ENCODE data around the gene PRR5L.

The PRR5L gene

DNA sequence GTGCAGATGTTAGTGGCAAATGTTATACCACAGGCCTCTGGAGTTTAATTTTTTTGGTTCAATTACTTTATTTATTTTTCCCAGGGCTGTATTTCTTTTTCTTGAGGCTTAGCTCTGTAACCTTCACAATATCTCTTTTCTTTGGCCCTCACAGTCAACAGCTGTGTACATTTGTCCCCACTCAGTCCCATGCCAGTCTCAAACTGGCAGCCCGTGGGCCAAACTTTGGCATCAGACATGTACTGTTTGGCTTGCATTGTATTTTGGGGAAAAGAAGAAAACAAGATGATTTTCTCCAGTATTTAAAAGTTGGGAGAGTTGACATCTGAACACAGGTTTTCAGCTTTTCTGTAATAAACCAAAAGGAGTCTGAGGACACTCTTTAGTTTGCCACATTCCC lies 87.1 kb downstream of the PRR5L start:
- H3K9me3 ChIP-seq (ENCODE audit: control insufficient read depth, low read length): no peaks in the 10 kb centered on the region
- H3K4me3 ChIP-seq (ENCODE audit: low read length): no peak overlapping the region
- peaks cover 9% of the 10 kb centered on the region for H3K27me3 ChIP-seq (replicated peaks; ENCODE audit: control insufficient read depth, insufficient read depth, low read length)
- DNase-seq (ENCODE audit: low read depth): no peak
- H3K36me3 ChIP-seq (ENCODE audit: control insufficient read depth, insufficient read depth, low read length, severe bottlenecking): no peaks in the 10 kb centered on the region
- H3K4me1 ChIP-seq (ENCODE audit: control insufficient read depth, insufficient read depth, low read length): no peaks in the 10 kb centered on the region
- H3K9ac ChIP-seq (ENCODE audit: low read length): no peak overlapping the region

DNA sequence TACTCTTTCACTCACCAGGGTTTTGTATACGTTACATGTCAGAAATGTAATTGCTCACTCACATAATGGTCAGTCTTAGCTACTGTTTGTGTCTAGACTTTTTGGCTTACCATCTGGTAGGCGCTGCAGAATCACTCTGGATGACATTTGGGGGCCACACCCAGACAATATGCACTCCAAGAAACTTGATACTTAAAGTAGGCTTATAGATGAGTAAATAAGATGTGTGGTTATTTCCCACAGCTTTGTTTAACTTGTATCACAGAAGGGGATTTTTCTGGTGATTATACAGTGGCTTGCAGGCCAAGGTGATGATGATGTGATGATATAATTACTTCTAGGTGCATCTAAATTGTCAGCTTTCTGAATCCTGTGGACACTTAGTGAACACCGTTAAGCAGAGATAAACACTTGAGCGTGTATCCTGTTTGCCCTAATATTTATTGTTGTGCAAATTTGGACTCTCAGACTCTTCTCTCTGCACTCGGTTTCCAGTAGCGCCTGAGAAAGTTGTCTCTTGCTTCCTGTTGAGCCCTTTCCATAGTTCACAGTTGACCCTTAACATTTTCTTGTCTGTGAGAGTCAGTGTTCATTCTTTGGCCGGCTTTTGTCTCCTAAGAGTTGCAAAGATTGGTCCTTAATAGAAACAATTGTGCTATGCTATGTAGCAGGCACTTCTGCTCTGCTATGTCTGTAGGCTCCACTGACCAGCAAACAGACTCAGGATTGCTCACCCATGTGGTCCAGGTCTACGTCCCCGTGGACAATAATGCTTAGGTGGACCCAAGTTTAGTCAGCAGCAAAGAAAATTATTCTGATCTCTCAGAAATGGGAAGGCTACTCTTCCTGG lies 89.3 kb downstream of the PRR5L start:
- H3K9me3 ChIP-seq (ENCODE audit: control insufficient read depth, low read length): no peaks in the 10 kb centered on the region
- no peak overlapping the region for H3K4me3 ChIP-seq (ENCODE audit: low read length)
- H3K4me1 ChIP-seq (ENCODE audit: control insufficient read depth, insufficient read depth, low read length): no peaks in the 10 kb centered on the region
- no peaks in the 10 kb centered on the region for H3K27me3 ChIP-seq (replicated peaks; ENCODE audit: control insufficient read depth, insufficient read depth, low read length)
- DNase-seq (ENCODE audit: low read depth): peak; percentile 55
- no peak overlapping the region for H3K9ac ChIP-seq (ENCODE audit: low read length)
- no peaks in the 10 kb centered on the region for H3K36me3 ChIP-seq (ENCODE audit: control insufficient read depth, insufficient read depth, low read length, severe bottlenecking)

DNA sequence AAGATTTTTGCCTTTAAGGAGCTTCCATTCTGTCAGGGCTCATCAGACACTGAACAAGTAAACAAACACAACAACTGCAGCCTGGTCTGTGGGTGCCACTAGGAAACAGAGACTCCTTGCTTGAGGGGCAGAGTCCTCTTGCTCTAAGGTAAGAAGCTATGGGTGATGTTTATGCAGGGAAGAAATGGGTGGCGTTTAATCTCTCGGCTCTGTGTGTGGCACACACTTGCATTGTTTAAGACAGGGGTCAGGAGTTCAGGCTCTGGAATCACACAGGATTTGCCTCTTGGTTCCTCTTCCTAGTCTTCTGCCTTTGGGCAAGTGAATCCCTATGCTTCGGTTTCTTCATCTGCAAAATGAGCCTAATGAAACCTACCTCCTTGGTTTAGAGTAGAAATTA lies 90.3 kb downstream of the PRR5L start:
- no peaks in the 10 kb centered on the region for H3K36me3 ChIP-seq (ENCODE audit: control insufficient read depth, insufficient read depth, low read length, severe bottlenecking)
- H3K9ac ChIP-seq (ENCODE audit: low read length): no peak overlapping the region
- DNase-seq (ENCODE audit: low read depth): no peak
- H3K27me3 ChIP-seq (replicated peaks; ENCODE audit: control insufficient read depth, insufficient read depth, low read length): no peaks in the 10 kb centered on the region
- H3K9me3 ChIP-seq (ENCODE audit: control insufficient read depth, low read length): no peaks in the 10 kb centered on the region
- H3K4me1 ChIP-seq (ENCODE audit: control insufficient read depth, insufficient read depth, low read length): no peaks in the 10 kb centered on the region
- no peak overlapping the region for H3K4me3 ChIP-seq (ENCODE audit: low read length)

DNA sequence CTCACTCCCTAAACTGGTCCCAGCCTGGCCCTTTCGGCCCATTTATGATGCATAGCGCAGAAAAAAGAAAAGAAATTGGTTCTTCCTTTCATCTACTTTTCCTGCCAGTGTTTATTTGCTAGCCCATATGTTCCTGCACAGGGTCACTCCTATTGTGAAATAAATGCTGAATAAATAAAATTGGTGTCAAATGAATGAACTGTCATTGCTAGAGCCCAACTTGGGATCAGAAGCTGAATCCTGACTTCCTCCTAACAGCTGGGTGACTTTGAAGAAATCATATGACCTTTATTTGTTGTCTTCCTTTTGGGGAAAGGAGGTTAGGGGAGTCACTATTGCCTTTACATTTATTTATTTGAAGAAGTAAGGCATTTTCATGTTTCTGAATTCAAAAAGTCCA lies 92.0 kb downstream of the PRR5L start:
- H3K9me3 ChIP-seq (ENCODE audit: control insufficient read depth, low read length): no peaks in the 10 kb centered on the region
- no peak for DNase-seq (ENCODE audit: low read depth)
- H3K4me3 ChIP-seq (ENCODE audit: low read length): no peak overlapping the region
- no peaks in the 10 kb centered on the region for H3K36me3 ChIP-seq (ENCODE audit: control insufficient read depth, insufficient read depth, low read length, severe bottlenecking)
- H3K4me1 ChIP-seq (ENCODE audit: control insufficient read depth, insufficient read depth, low read length): no peaks in the 10 kb centered on the region
- no peak overlapping the region for H3K9ac ChIP-seq (ENCODE audit: low read length)
- H3K27me3 ChIP-seq (replicated peaks; ENCODE audit: control insufficient read depth, insufficient read depth, low read length): no peaks in the 10 kb centered on the region

DNA sequence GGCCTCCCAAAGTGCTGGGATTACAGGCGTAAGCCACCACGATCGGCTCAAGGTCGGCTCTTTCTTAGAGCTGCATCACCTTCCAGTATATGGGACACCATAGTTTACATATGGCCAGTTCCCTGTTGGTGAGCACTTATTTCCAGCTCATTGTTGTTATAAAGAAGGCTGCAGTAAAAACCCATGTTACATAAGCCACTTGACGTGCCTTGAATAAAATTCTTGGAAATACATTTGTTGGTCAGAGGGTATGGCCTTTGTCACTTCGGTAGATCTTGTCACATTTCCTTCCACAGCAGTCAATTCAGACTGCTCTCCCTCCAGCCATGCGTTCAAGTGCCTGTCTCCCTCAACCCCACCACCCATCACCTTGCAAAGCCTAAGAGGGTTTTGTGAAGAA lies 92.9 kb downstream of the PRR5L start:
- H3K27me3 ChIP-seq (replicated peaks; ENCODE audit: control insufficient read depth, insufficient read depth, low read length): no peaks in the 10 kb centered on the region
- no peaks in the 10 kb centered on the region for H3K9me3 ChIP-seq (ENCODE audit: control insufficient read depth, low read length)
- H3K9ac ChIP-seq (ENCODE audit: low read length): no peak overlapping the region
- no peak for DNase-seq (ENCODE audit: low read depth)
- no peaks in the 10 kb centered on the region for H3K36me3 ChIP-seq (ENCODE audit: control insufficient read depth, insufficient read depth, low read length, severe bottlenecking)
- no peak overlapping the region for H3K4me3 ChIP-seq (ENCODE audit: low read length)
- no peaks in the 10 kb centered on the region for H3K4me1 ChIP-seq (ENCODE audit: control insufficient read depth, insufficient read depth, low read length)

DNA sequence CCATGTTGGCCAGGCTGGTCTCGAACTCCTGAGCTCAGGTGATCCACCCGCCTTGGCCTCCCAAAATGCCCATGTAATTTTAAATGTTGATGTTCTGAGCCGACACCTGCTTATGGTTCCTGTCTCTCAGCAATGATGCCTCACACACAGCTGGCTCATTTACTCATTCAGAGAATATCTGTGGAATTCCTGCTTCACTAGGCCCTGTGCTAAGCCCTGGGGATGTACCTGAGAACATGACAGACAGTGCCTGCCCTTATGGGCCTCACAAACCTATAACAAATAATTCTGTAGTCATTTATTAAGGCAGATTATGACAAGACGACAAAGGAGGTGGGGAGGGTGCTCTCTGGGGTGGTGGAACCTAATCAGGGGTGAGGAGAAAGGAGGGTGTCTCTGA lies 93.7 kb downstream of the PRR5L start:
- Histone ChIP-seq H3K4me3 (ENCODE audit: low read length) (no peak overlapping the region), H3K9me3 (ENCODE audit: control insufficient read depth, low read length) (no peaks in the 10 kb centered on the region), H3K36me3 (ENCODE audit: control insufficient read depth, insufficient read depth, low read length, severe bottlenecking) (no peaks in the 10 kb centered on the region), H3K27me3 (replicated peaks; ENCODE audit: control insufficient read depth, insufficient read depth, low read length) (no peaks in the 10 kb centered on the region), H3K4me1 (ENCODE audit: control insufficient read depth, insufficient read depth, low read length) (no peaks in the 10 kb centered on the region), H3K9ac (ENCODE audit: low read length) (no peak overlapping the region)
- DNase-seq (ENCODE audit: low read depth): no peak

DNA sequence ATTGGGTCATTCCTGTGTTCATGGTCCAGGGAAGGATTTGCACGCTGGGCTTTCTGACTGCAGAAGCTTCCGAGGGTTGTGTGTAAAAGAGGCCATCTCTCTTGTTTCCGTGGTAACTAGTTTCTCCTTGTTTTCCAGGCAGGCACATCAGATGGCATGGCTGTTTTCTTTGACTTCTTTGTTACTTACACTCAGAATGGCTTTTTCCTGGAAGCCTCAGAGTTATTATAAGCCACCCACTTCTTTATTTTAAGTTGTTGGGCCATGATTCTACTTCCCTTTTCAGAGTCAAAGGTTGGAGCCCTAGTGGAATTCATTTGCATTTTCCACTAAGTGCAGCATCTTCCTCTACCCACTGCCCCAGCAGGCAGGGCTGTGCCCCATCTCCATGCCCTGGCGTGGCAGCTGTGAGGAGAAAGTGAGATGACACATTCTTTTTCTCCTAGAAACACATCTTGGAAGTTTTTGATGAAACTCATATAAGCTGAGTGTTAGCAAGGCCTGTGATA lies 94.9 kb downstream of the PRR5L start:
- Histone ChIP-seq H3K9me3 (ENCODE audit: control insufficient read depth, low read length) (no peaks in the 10 kb centered on the region), H3K27me3 (replicated peaks; ENCODE audit: control insufficient read depth, insufficient read depth, low read length) (no peaks in the 10 kb centered on the region), H3K4me1 (ENCODE audit: control insufficient read depth, insufficient read depth, low read length) (no peaks in the 10 kb centered on the region), H3K9ac (ENCODE audit: low read length) (no peak overlapping the region), H3K4me3 (ENCODE audit: low read length) (no peak overlapping the region), H3K36me3 (ENCODE audit: control insufficient read depth, insufficient read depth, low read length, severe bottlenecking) (no peaks in the 10 kb centered on the region)
- DNase-seq (ENCODE audit: low read depth): no peak

DNA sequence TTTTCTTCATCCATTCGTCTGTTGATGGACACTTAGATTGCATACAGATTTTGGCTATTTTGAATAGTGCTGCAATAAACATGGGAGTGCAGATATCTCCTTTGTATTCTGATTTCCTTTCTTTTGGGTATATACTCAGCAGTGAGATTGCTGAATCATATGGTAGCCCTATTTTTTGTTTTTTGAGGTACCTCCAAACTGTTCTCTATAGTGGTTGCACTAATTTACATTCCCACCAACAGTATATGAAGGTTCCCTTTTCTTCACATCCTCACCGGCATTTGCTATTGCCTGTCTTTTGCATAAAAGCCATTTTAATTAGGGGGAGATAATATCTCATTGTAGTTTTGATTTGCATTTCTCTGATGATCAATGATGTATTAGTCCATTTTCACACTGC lies 96.1 kb downstream of the PRR5L start:
- no peak overlapping the region for H3K9ac ChIP-seq (ENCODE audit: low read length)
- H3K36me3 ChIP-seq (ENCODE audit: control insufficient read depth, insufficient read depth, low read length, severe bottlenecking): no peaks in the 10 kb centered on the region
- no peak for DNase-seq (ENCODE audit: low read depth)
- no peaks in the 10 kb centered on the region for H3K27me3 ChIP-seq (replicated peaks; ENCODE audit: control insufficient read depth, insufficient read depth, low read length)
- no peaks in the 10 kb centered on the region for H3K9me3 ChIP-seq (ENCODE audit: control insufficient read depth, low read length)
- H3K4me1 ChIP-seq (ENCODE audit: control insufficient read depth, insufficient read depth, low read length): no peaks in the 10 kb centered on the region
- H3K4me3 ChIP-seq (ENCODE audit: low read length): no peak overlapping the region

DNA sequence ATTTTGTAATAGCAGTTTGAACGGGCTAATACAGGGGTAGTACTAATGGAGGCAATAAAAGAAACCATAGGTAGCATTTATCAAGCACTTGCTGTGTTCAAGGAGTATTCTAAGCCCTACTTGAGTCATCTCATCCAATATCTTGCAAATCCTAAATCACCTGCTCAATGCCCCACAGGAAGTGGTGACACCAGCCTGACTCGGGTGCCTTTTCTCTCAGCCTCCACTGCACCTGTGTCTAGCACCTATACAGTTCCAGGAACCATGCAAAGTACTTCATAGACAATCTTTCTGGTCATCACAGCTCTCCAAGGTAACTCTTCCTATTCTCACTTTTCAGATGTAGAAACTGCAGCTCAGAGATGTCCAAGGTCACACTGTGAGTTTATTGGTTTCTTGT lies 98.0 kb downstream of the PRR5L start:
- Histone ChIP-seq H3K27me3 (replicated peaks; ENCODE audit: control insufficient read depth, insufficient read depth, low read length) (peaks cover 3% of the 10 kb centered on the region), H3K9me3 (ENCODE audit: control insufficient read depth, low read length) (no peaks in the 10 kb centered on the region), H3K4me3 (ENCODE audit: low read length) (no peak overlapping the region), H3K36me3 (ENCODE audit: control insufficient read depth, insufficient read depth, low read length, severe bottlenecking) (no peaks in the 10 kb centered on the region), H3K9ac (ENCODE audit: low read length) (no peak overlapping the region), H3K4me1 (ENCODE audit: control insufficient read depth, insufficient read depth, low read length) (no peaks in the 10 kb centered on the region)
- DNase-seq (ENCODE audit: low read depth): no peak

DNA sequence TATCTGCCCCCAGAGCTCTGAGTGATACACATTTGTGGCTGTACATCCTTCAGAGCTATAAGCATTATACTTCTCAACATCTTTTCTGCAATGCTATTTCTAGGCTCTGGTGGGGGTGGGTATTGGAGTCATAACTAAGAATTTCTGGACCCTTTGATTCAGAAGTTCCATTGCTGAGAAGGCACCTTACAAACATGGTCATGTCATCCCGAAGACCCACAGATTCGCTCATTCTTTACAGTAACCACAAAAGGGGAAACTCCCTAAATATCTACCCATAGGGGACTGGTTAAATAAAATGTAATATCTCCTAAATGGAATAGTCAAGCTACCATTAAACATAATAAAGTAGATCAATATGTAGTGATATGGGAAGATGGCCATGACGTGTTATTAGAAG lies 98.8 kb downstream of the PRR5L start:
- H3K9ac ChIP-seq (ENCODE audit: low read length): no peak overlapping the region
- no peak overlapping the region for H3K4me3 ChIP-seq (ENCODE audit: low read length)
- no peaks in the 10 kb centered on the region for H3K9me3 ChIP-seq (ENCODE audit: control insufficient read depth, low read length)
- H3K36me3 ChIP-seq (ENCODE audit: control insufficient read depth, insufficient read depth, low read length, severe bottlenecking): no peaks in the 10 kb centered on the region
- no peak for DNase-seq (ENCODE audit: low read depth)
- H3K4me1 ChIP-seq (ENCODE audit: control insufficient read depth, insufficient read depth, low read length): no peaks in the 10 kb centered on the region
- H3K27me3 ChIP-seq (replicated peaks; ENCODE audit: control insufficient read depth, insufficient read depth, low read length): peaks cover 3% of the 10 kb centered on the region

DNA sequence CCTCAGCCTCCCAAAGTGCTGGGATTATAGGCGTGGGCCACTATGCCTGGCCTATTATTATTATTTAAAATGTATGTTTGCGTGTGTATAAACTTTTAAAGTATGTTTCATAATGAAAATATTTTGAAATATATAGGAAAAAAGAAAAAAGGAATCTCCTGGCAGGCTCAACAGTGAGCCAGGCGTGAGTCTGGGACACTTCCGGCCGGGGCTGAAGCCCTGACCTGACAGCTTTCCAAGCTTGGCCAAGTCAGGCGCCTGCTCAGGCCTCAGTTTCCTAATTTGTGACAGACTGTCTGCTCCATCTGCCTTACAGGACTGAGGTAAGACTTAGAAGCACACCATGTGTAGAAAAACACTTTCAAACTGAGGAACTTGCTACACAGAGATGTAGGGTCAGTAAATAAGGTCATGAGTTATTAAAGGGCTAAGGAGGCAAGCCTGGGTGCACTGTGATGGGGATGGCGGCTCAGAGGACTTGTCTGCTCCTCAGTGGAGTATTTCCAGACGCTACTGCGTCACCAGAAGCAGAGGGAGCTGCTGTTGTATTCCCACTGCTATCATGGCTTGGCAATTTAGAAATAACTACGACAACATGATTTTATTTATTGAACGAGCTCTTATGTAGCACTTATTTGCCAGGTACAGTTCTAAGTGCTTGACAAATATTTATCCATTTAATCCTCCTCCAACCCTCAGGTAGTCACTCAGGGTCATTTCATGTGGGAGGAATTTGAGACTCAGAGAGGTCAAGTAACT lies 100.1 kb downstream of the PRR5L start:
- H3K9ac ChIP-seq (ENCODE audit: low read length): no peak overlapping the region
- H3K36me3 ChIP-seq (ENCODE audit: control insufficient read depth, insufficient read depth, low read length, severe bottlenecking): no peaks in the 10 kb centered on the region
- no peaks in the 10 kb centered on the region for H3K9me3 ChIP-seq (ENCODE audit: control insufficient read depth, low read length)
- H3K4me3 ChIP-seq (ENCODE audit: low read length): no peak overlapping the region
- H3K27me3 ChIP-seq (replicated peaks; ENCODE audit: control insufficient read depth, insufficient read depth, low read length): peaks cover 3% of the 10 kb centered on the region
- no peak for DNase-seq (ENCODE audit: low read depth)
- H3K4me1 ChIP-seq (ENCODE audit: control insufficient read depth, insufficient read depth, low read length): no peaks in the 10 kb centered on the region
